ENCODE results near the gene CDYL. TPM values are rescaled to one million over a fixed set of nuclear protein-coding genes. Genes with fewer than 3 reads are reported as not detected.

Gene CDYL
- total and polyA plus RNA-seq, 2 of the 4 experiments (the other 2 are of a cell fraction), result 14.2 to 92.1 TPM

- TF ChIP-seq ELK1 (IDR thresholded peaks at IDR 0.05; ENCODE audit: borderline replicate concordance, low read depth, low read length), result no peak
Measured at GRCh38 chr6:4957521-4958231, 181.5 kb downstream of the CDYL start (continued).

GRCh38 chr6:4958624-4959023, 182.4 kb downstream of the CDYL start:
- BruUV-seq (replicated peaks), result no TSS peak
- WGBS, 2 experiments (ENCODE audit: extremely low coverage in 2 of 2, insufficient read length in 1 of 2), result no CpG with 5 or more reads among the region's 3 CpGs
- H3K18ac ChIP-seq (ENCODE audit: low read depth, low read length), result no peak overlapping the region
- H2AK9ac ChIP-seq (replicated peaks; ENCODE audit: low read depth, low read length, poor library complexity), result no peak overlapping the region
- 0 out of 2 replicates have a peak, but pooled peaks cover 3% of the 10 kb centered on the region for H4K20me1 ChIP-seq (ENCODE audit: insufficient read depth, low read length)
- no peak overlapping the region for H2AK5ac ChIP-seq (ENCODE audit: low read depth, low read length)
- no peaks in the 10 kb centered on the region for H3K27me3 ChIP-seq (ENCODE audit: control insufficient read depth, insufficient read depth, low read length)
- peaks cover 7% of the 10 kb centered on the region for H3K36me3 ChIP-seq (ENCODE audit: control insufficient read depth, insufficient read depth, low read length)
- no peaks in the 10 kb centered on the region; the same call in 1 of the 2 replicates for H3K9me1 ChIP-seq (ENCODE audit: insufficient read depth, low read length)
- H3K4me3 ChIP-seq (ENCODE audit: insufficient read depth, low read depth, low read length), result no peak overlapping the region
- H2AFZ ChIP-seq (replicated peaks; ENCODE audit: low read length, poor library complexity), result no peak overlapping the region
- H4K91ac ChIP-seq (ENCODE audit: insufficient read depth, low read depth, low read length), result no peak overlapping the region
- ChIA-PET CTCF (interaction anchor here (0.6 kb wide), 1 partner anchor 15 kb away, joined by 4 read pairs; no protein-coding TSS in a partner anchor), POLR2A (ENCODE audit: unreplicated experiment) (no interaction called here)
- TF ChIP-seq CEBPB (IDR thresholded peaks at IDR 0.05; ENCODE audit: low read depth, low read length) (no peak), RAD21 (IDR thresholded peaks at IDR 0.05; ENCODE audit: low read length) (no peak), RFX5 (IDR thresholded peaks at IDR 0.05; ENCODE audit: low read depth, low read length) (no peak), MAZ (IDR thresholded peaks at IDR 0.05; ENCODE audit: borderline replicate concordance, low read depth, low read length) (no peak), CTCF (conservative IDR thresholded peaks at IDR 0.05; ENCODE audit: low read depth, low read length) (no peak), RCOR1 (IDR thresholded peaks at IDR 0.05; ENCODE audit: insufficient replicate concordance, low read length) (no peak), MXI1 (IDR thresholded peaks at IDR 0.05; ENCODE audit: borderline replicate concordance, low read depth, low read length) (no peak), POLR2A (IDR thresholded peaks at IDR 0.05; ENCODE audit: low read depth, low read length) (no peak), FOS (IDR thresholded peaks at IDR 0.05; ENCODE audit: low read depth, low read length) (no peak)
- no peak overlapping the region for H4K5ac ChIP-seq (ENCODE audit: low read depth, low read length)
- in situ Hi-C loops (cut with MboI; ENCODE audit: low sequenced_read_pairs), result no loop called here
- no peak overlapping the region for H2BK15ac ChIP-seq (ENCODE audit: low read depth, low read length)
- H3K4me2 ChIP-seq (ENCODE audit: low read depth, low read length), result no peak overlapping the region
- H3K56ac ChIP-seq (ENCODE audit: extremely low read depth, insufficient read depth, low read length), result no peak overlapping the region
- DNase-seq (no peak), ATAC-seq (ENCODE audit: low read depth) (no peak)
- H3K27ac ChIP-seq (ENCODE audit: insufficient read depth, low read length), result no peak overlapping the region
- no peak overlapping the region for H3K4ac ChIP-seq (ENCODE audit: low read depth, low read length)
- no peak overlapping the region for H2BK5ac ChIP-seq (ENCODE audit: low read depth, low read length, poor library complexity, severe bottlenecking)
- no peaks in the 10 kb centered on the region for H3K79me1 ChIP-seq (ENCODE audit: low read depth in 1 of 2, low read length in 2 of 2)
- no peak overlapping the region for H3K14ac ChIP-seq (replicated peaks; ENCODE audit: low read depth, low read length)
- H3K4me1 ChIP-seq (ENCODE audit: control insufficient read depth, insufficient read depth, low read length), result no peaks in the 10 kb centered on the region
- intact Hi-C loops (cut with micrococcal nuclease), result no loop called here
- dilution Hi-C loops (cut with HindIII; ENCODE audit: low sequenced_read_pairs, unreplicated experiment), result no loop called here
- no peaks in the 10 kb centered on the region for H3K9me3 ChIP-seq (ENCODE audit: control insufficient read depth, insufficient read depth, low read length)
- H2BK120ac ChIP-seq (ENCODE audit: low read depth, low read length), result no peak overlapping the region
- H3K9ac ChIP-seq (ENCODE audit: low read depth, low read length), result no peak overlapping the region
- no peak overlapping the region for H4K8ac ChIP-seq (ENCODE audit: low read depth in 2 of 2, low read length in 2 of 2)
- no peak overlapping the region for H3K23ac ChIP-seq (ENCODE audit: low read depth, low read length)
- H2BK20ac ChIP-seq (ENCODE audit: low read depth, low read length), result no peak overlapping the region

Data from IMR-90 (cell line).